ENCODE data around the gene CEBPE.
"Not testable (repeated sequence)": the region's sequence is repeated elsewhere in the genome, so short reads cannot be mapped to it uniquely, and the experiment has no call there.

CEBPE gene

DNA sequence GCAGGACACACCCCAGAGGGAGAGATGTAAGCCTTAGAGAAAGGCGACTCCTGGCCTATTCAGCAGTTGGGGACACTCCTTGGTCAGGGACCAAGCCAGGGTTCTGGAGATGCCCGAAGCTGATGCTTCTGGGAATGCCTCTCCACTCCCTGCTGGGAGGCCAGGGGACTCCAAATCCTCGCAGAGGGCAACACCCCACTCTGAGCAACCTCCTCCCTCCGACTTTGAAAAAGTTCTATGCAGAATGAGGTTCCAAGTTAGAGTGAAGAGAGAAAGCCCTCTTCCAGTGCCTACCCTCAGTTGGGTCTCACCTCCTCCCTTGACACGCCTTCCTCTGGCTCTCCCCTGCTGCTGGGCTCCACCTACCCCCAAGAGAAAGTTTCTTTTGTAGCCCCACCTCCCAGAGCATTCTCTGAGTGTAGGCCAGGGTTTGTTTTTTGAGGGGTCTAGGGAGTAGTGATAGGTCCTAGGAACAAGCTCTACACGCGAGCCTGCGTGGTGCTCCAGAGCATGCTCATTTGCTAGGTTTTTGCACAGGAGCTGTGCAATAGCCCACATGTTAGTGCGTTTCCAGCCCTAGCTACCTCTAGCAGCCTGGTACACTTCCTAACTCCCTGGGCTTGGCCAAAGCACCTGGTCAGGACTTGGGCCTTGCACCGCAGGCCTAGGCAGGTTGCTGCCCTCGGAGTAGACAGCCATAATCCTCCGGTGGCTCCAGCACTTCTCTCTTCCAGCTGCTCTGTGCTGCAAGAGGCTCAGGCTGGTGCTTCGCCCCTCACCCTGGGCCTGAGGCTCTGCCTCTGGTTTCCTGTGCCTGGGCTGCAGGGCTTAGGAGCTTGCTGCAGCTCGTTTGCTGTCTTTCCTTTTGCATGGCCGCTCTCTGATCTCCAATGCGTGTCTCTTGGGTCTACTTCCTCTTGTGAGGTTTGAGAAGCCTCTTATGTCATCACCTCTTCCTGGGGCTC is 590 bp upstream of the CEBPE start:
- DNase-seq, result peak; percentile 50

DNA sequence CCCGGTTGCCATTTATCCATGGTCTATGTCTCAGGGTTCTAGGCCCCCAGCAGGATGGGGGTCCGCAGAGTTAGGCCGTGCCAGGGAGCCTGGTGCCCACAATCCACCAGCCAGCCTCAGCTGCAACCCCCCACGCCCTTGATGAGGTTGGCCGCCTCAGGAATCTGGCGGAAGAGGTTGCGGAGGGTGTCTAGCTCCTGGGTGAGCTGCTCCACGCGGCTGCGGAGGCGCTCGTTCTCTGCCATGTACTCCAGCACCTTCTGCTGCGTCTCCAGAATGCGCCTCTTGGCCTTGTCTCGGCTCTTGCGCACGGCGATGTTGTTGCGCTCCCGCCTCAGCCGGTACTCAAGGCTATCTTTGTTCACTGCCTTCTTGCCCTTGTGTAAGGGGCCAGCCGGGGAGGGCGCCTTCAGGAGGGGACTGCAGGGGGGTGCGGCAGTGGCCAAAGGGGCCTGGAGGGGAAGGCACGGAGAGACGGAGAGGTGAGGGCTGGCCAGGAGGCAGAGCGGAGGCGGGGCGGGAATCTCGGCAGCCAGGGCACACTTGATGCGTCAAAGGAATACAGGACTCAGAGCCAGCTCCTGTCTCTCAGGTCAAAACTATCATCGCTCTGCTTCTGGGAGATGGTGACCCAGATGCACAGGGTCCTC is 1.6 kb downstream of the CEBPE start:
- no peak for DNase-seq

DNA sequence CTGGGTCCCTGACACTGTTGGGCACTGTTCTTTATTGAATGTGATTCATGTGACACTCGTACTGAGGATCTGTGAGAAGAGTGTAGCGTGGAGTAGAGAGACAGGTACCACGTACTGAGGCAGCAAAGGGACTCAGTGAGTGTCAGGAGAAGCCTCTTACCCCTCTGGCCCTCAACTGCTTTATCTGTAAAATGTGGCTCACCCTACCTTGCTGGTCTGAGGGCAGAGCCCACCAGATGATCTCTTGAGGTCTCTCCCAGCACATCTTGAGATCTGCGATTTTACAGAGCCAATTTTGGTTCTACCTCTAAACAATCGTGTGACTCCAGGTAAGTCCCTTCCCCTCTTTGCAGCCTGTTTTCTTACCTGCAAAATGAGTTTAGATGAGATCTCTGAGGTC is 3.1 kb downstream of the CEBPE start:
- DNase-seq, result no peak

DNA sequence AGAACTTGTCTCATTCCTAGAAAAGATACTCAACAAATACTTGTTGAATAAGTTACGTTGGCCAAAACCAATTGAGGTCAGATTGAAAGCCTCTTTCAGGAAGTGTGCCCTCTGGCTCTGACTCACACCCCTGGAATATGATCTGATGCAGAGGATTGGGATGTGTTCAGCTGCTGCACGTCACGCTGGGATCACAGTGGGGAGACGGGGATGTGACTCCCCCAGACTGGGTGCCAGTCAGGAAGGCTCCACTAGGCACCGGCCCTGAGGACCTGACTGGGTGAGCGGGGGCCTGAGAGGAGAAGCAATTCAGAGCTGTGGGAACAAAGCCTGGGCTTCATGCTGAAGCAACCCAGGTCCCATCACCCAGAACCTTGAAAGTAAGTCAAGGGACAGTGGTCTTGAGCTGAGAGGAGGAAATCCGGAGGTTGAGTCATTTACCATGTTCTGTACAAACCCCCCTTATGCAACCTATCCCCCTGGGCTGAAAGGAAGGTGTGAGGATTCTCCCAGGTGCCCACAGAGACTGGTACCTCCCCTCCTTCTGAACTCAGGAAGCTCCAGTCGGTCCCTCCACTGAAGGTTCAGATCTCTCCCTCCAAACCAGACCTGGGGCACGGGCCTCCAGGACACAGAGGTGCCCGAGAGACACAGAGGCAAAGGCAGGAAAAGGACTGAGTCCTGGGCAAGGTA is 3.9 kb downstream of the CEBPE start:
- DNase-seq, result peak; percentile 26

DNA sequence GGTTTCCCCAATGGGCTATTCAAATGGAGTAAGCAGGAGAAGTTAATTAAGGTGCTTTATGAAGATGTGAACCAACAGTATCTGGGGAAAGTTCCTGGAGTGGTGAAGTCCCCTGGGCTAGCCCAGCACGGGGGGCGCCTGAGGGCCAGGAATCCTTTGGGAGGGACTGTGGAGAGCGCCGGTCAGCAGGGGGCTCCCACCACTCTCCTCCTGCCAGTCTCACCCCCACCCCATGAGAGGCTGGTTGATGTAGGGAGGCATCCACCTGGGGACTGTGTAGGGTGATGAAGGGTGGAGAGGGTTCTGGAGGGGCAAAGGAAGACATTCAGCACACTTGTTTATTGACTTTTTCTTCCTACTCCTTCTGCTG is 4.4 kb downstream of the CEBPE start:
- DNase-seq, result no peak

DNA sequence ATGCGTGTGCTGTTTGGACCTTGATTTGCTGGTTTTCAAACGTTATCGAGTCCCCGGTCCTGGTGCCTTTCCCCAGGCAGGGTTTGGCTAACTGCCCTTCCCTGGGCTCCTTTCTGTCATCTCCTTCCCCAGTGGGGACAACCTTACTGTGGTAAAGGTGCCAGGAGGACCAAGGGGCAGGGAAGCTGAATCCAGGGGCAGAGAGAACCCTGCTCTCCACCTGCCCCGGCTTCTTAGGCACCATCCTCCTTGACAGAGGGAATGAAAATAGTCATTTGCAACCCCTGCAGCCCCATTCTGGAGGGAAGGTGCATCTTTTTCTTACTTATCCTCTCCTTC is 5.0 kb downstream of the CEBPE start:
- no peak for DNase-seq

DNA sequence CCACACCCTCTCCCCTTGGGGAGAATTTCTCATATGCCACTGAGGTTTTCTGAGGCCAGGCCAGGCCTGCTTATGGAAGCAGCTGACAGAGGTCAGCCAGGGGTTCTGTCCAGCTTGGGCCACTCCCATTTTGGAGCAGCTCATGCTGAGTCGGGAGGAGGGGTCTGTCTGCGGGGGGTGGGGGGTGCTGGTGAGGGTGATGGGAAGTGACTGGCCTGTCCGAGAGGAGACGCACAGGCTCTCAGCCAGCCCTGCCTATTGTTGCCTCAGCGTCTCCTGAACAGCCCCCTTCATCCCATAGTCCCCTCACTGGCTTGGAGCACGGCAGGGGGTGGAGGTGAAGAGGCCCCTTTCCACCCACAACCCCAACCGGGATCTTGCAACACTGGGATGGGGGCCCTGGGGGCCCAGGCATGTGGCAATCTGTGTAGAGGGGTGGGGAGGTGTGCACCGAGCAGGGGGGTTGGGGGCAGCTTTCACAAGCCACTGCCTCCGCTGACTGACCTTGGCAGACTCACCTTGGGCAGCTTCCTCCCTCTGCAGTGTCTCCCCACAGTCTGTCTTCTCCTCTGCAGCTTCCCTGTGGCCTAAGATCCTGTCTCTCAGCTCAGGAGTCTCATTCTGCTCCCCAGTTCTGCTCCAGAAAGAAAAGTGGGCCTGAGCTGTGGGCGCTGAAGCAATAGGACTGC is 5.5 kb downstream of the CEBPE start:
- no peak for DNase-seq

DNA sequence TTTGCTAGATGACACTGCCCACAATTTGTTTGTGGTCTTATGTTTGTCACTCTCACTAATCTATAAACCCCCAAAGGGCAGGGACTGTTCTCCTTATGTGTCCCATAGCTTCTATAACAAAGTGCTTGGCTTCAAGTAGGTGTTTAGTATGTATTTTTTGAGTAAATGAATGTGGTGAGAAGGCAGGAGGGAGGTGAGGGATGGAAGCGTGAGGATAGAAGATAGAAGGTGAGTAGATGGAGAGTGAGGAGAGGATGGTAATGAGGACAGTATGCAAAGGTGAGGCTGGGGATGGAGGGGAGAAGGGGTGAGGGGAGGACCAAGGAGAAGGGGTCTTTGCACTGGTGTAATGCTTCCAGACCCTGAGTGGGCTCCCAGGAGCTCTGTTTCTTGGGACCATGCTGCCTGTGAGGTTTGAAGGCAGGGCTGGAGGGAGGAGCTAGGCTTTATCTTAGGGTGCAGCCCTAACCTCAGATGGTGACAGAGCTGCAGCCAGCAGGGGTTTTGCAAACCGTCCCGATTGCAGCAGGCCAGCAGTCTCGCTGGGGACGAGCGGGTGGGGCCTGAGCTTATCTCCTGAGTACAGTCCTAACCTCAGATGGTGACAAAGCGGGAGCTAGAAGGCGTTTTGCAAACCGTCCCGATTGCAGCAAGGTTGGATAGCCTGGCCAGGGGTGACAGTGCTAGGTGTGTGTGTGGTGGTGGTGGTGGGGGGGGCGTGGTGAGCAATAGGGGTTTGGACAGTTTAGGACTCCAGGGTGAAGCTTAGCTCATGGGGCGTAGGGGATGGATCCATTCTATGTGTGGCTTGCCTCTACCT is 6.5 kb downstream of the CEBPE start:
- peak; percentile 31 for DNase-seq

DNA sequence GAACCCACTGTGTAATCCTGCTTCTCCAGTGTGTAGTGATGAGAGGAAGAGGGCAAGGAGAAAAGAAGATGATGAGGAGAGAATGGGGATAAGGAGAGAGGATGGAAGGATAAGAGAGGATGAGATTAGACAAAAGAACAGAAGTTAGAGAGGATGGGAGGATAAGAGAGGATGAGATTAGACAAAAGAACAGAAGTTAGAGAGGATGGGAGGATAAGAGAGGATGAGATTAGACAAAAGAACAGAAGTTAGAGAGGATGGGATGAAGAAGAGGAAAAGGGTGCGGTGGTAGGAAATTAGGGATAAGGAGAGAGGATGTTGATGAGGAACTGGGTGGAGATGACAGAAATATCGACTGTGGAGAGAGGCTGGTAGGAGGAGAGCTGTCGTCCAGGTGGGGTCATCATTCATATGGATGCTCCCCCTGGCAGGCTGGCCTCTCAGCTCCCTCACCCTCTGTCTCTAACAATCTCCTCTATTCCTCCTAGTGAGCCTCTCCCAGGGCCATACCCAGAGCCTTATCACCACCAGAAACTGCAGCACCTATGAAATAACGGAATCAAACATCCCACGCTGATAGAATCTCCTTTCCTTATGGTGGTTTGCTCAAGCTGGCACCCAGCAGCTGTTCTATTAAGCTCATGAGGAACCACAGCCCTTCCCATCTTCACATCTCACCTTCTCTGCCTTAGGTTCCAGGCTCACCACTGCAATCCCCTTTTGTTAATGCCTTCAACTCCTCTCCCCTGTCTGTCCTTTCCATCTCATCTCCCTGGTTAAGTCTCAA is 8.3 kb downstream of the CEBPE start:
- no peak for DNase-seq

DNA sequence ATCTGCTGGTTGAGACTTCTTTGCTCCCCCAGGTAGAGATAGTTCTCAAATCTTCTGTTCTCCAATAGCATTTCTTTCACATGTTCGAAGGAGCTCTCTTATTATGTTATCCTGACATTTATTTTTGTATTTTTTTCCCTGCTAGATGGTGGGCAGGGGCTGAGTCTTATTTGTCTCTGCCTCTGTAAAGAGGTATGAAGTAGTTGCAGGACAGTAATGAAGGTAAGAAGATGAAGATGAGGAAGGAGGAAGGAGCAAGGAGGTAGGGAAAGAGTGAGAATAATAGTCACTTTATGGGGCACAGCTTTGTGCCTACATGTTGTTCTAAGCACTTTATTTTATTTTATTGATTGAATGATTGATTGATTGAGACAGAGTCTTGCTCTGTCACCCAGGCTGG is 9.3 kb downstream of the CEBPE start:
- DNase-seq, result no peak

DNA sequence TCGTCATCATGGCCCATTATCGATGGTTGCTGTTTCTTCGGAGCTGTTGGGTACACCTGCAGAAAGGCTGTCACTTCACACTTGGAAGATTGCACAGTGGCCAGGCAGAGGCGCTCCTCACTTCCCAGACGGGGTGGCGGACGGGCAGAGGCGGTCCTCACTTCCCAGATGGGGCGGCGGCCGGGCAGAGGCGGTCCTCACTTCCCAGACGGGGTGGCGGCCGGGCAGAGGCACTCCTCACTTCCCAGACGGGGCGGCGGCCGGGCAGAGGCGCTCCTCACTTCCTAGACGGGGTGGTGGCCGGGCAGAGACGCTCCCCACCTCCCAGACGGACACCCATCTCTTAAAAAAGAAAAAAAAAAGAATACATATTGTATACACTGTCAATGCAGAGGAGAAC is 10.9 kb downstream of the CEBPE start:
- DNase-seq, result not testable (repeated sequence)

DNA sequence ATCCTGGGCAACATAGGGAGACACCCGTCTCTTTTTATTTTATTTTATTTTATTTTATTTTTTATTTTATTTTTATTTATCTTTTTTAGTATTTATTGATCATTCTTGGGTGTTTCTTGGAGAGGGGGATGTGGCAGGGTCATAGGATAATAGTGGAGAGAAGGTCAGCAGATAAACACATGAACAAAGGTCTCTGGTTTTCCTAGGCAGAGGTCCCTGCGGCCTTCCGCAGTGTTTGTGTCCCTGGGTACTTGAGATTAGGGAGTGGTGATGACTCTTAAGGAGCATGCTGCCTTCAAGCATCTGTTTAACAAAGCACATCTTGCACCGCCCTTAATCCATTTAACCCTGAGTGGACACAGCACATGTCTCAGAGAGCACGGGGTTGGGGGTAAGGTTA is 11.4 kb downstream of the CEBPE start:
- not testable (repeated sequence) for DNase-seq

DNA sequence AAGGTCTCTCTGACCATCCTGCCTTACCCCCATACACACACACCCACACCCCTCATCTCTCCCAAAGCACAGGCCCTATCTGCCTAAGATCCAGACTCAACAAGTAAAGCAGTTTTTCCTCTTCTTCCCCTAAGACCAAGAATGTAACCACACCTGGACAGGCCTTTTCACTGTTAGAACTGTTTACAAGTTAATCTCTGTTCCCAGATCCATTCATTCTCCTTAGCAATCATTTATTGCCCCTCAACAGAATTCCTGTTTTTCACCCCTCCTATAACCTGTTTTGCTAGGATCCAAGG is 12.4 kb downstream of the CEBPE start:
- no peak for DNase-seq

DNA sequence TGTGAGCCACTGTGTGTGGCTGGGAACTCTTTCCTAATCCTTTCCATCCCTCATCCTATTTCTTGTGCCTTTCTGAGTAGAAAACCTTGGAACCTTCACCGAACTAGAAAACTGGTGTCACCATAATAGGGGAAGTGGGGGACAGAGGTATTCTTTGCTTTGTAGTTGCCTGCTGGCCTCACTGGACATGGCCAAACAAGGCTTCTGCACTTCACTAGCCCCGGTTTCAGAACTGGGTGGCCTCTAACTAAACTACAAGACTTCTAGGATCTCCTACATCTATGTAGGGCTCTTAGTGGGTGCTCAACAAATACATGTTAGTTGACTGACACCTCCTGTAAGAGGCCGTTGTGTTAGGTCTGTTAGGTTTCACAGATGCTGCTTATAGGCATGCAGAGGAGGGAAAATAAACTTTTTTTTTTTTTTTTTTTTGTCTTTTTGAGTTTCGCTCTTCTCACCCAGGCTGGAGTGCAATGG is 13.7 kb downstream of the CEBPE start:
- DNase-seq, result no peak

DNA sequence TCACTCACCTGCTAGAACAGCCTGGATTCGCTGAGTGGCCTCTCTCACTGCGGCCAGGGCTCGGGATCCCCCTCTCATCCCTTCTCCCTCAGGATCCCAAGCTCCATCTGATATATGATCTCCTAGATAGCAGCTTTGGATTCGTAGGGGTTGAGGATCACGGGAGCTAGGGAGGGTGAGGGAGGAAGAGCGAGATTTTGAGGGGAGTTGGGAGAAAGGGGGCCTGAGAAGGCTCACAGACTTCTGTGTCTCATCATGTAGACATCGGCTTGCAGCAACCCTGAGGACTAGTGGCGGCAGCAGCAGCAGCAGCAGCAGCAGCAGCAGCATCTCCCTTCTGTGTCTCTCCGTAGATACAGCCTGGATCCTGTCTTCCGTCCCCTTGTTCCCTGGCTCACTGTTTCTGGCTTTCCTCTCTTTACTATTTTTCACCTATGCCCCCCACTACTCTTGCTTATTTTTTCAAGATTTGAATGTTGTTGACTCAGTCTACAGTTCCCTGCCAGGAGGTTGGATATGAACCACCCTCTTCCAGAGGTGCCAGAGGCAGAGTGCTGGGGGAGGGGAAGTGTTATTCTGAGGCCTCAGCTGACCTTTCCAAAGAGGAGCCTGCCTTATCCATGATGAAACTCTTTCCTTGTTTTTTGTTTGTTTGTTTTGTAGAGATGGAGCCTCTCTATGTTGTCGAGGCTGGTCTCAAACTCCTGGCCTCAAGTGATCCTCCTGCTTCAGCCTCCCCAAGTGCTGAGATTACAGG is 14.3 kb downstream of the CEBPE start, which contains the start of gene CIROP:
CIROP (minus strand) TSS at position 399 of the 757 bp plus-strand sequence; CDS start at position 330, 69 bp downstream.
- DNase-seq, result no peak

DNA sequence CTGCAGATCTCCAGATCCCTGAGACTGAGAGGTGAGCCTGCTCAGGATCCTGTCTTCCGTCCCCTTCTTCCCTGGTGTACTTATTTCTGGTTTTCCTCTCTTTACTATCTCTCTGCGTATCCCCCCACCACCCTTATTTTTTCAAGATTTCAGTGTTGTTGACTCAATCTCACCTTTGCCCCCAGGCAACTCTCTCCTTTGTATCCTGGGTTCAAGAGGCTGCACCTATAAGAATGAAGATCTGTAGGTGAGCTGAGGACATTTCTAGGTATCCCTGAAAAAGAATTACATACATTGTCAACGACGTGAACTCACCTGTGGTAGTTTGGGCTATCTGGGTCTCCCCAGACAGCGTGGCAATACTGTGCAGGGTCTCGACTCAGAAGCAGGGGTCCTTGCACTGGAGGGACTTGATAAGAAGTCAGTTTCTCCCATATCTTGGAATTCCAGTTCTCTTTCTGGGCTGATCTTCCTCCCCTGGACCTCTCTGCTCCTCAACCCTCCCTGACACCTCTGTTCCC is 14.9 kb downstream of the CEBPE start:
- no peak for DNase-seq

DNA sequence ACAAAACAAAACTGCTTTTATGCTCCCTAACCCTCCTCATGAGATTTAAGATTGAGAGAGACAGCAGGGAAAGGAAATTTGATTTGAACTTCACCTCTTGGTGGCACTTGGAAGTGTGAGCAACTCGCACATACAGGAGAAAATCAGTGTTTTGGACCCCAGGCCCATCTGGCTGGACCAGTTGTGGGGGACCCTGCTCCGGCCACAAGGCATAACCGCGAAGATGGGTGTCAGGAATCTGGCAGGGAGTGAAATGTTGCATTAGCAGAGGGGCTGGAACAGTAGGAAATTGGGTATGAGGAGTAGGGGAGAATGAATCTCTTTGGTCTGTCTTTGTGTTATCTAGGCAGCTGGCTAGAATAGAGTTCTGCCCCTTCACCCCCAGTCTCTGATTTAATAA is 15.5 kb downstream of the CEBPE start:
- DNase-seq, result no peak

DNA sequence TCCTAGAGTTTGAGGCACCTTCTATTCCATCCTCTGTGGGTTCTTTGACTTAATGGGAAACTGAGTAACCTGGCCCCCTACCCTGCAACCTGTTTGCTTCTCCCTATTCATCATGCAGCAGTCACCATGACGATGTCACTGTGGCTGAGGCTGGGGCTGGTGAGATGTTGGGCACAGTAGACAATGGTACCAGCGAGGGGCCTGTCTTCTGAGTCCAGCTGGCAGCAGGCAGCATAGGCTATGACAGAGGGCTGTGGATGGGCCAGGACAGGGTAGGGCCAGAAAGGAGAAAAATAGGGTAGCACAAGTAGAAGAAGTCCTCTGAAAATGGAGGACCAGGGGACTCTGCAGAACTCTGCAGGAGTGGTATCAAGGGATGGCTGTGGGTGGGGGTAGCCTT is 16.3 kb downstream of the CEBPE start:
- DNase-seq, result no peak

DNA sequence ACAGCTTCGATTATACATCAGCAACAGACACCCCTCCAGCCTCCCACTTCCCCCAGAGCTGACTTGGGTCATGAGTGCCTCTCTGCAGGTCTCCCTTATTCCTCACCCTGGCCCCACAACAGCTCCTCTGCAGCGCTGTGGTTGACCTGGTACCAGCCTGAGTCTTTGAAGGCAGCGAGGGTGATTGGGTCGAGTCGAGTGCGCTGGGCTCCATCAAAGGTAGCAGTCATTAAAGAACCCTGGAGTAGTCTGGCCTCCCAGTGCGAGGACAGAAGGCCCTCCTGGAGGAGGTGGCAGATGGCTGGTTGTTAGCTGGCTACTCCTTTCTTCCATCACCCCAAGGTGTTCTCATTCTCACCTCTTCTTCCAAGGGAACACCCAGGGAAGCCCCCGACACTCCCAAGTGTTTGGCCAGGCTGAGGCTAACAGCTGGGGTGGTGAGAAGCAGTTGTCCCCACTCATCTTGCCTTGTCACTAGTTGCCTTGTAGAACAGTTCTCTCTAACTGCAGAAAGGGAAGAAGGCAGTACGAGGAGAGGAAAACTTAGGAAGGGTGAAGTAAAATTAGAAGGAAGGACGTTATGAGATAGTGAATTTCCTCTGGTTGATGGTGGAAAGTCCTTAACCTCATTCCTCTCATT is 16.9 kb downstream of the CEBPE start:
- DNase-seq, result no peak
